AG09319 (cell line): ENCODE data around the gene C16orf78.

ENCODE experiments used
- DNase-seq: peaks from one replicate; pipeline ENCODE4 v3.0.0-alpha.2; 2010; ENCODE audit warnings: low read depth; ENCODE audit errors: extremely low read depth
- CTCF ChIP-seq: IDR thresholded peaks from 2 replicates; pipeline ENCODE4 v1.5.1; 2011; ENCODE audit warnings: low read depth, mild to moderate bottlenecking, inconsistent platforms, low read length, moderate library complexity

The C16orf78 gene

GRCh38 chr16:49419862-49420261 lies 46.3 kb downstream of the C16orf78 start:
- TF ChIP-seq CTCF = no peak
- DNase-seq = no peak

GRCh38 chr16:49422896-49423295 lies 49.3 kb downstream of the C16orf78 start:
- no peak for DNase-seq
- TF ChIP-seq CTCF = no peak

- no peak for TF ChIP-seq CTCF
- no peak for DNase-seq
Measured at GRCh38 chr16:49424961-49425360, 51.4 kb downstream of the C16orf78 start.

- TF ChIP-seq CTCF = no peak
- DNase-seq = no peak
Measured at GRCh38 chr16:49427771-49428170, 54.2 kb downstream of the C16orf78 start.

GRCh38 chr16:49428808-49429207 lies 55.2 kb downstream of the C16orf78 start:
- no peak for DNase-seq
- TF ChIP-seq CTCF = no peak

- no peak for TF ChIP-seq CTCF
- DNase-seq = no peak
Measured at GRCh38 chr16:49431040-49431439, 57.4 kb downstream of the C16orf78 start.

GRCh38 chr16:49431591-49432290 lies 58.1 kb downstream of the C16orf78 start:
- TF ChIP-seq CTCF = no peak
- DNase-seq = no peak
